ENCODE measurements around the gene GRB14.
"Not testable (repeated sequence)": the region's sequence is repeated elsewhere in the genome, so short reads cannot be mapped to it uniquely, and the experiment has no call there.

The GRB14 gene

DNA sequence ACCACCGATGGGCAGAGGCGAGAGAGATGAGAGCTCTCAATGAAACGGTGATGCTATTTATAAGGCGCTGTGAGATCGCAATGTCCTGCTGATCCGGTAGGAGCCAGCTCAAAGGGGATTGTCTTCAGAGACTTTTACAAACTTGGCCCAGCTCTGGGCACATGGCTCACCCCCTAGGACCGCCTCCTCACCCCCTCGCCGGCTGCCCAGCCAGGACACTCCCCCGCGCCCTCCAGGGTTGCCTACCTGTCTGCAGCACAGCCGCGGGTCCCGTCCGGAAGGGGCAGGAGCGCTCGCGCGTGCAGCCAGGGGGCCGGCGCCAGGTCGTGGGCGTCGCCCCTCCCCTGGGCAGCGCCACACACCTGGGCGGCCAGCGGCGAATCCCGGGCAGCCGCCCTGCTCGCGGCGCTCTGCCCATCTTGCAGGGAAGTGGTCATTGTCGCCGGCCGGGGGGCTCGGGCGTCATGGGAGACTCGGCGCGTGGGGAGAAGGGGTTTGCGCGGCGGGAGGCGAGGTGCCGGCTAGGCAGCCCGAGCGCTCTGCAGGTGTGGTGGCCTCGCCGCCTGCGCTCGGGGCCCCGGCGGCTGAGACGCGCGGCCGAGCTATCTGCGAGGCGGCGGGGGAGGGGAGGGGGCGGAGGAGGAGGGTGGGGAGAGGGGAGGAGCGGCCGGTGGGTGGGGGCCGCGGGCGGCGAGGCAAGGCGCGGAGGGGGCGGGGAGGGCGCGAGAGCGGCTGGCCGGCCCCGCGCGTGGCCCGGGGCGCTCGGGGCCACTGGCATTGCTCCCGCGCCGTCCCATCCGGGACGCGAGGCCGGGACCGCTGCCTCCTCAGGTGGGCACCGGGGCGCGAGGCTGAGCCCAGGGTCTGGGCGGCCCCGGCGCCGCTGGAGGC is at the start of gene GRB14:
TSS of gene GRB14 (minus strand) at position 610 of the 891 bp plus-strand sequence. CDS start at position 437, 173 bp downstream.
- no peak for DNase-seq (ENCODE audit: low read depth)

DNA sequence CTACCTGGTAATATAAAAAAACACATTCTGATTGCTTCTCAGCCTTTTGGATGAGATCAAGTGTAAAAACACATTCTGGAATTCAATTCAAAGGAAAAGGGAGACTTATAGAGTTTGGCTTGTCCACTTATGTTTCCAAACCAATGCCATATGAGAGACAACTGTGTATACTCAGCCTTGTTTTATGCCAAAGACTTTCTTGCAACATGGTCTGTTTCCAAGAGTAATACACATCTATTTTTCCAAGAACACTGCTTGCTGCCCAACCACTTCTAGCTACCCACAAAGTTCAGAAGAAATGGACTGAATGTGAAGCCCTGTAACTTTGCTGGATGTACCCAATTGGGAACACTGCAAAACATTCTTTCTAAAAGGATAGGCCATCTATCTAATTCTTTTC is 48.0 kb upstream of the GRB14 start:
- DNase-seq (ENCODE audit: low read depth): no peak

DNA sequence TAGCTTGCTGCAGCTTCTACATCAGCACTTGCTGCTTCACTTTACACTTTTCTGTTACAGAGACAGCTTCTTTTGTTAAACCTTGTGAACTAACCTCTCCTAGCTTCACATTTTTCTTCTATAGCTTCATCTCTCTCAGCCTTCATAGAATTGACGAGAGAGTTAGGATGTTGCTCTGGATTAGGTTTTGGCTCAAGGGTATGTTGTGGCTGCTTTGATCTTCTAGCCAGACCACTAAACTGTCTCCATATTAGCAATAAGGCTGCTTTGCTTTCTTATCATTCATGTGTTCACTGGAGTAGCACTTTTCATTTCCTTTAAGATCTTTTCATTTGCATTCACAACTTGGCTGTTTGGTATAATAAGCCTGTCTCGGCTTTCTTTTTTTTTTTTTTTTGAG is 46.3 kb upstream of the GRB14 start:
- no peak for DNase-seq (ENCODE audit: low read depth)

DNA sequence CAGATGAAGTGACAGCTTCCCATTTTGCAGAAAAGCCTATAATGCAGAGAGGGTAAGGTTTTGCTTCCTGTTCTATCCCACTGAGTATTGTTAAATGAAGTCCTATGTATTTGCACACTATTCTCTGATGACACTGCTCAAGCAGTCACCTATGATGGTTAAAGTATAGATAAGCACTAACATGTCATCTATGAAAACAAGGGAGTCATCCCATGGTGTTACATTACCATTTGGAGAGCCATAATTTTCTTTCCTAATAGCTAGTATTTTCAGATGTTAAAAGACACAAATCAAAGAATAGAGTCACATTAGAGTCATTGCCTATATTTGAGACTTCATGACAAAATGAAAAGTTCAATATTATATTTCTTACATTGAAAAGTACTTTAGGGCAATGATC is 42.8 kb upstream of the GRB14 start:
- DNase-seq (ENCODE audit: low read depth): no peak

DNA sequence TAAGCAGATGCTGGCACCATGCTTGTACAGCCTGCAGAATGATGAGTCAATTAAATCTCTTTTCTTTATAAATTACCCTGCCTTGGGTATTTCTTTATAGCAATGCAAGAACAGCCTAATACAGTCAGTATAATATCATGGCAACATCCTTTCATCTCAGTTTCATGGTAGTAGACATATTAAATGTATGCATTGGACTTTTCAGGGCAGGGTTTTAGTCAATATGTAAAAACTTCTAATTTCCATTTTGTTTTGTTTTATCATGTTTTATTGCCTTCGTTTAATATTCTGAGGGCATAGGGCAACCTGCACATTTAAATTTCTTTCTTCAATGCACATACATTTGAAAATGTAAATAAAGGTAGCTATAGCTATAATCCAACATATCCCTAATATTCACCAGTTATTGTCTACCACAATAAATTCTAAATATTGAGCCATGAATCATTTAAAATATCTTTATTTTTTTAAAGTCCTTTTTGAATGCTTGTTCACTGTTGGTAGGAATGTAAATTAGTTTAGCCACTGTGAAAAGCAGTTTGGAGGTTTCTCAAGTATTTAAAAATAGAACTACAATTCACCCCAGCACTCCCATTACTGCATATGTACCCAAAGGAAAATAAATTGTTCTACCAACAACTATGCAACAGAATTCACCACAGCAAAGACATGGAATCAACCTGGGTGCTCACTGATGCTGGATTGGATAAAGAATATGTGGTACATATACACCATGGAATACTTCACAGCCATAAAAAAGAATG is 41.8 kb upstream of the GRB14 start:
- no peak for DNase-seq (ENCODE audit: low read depth)

DNA sequence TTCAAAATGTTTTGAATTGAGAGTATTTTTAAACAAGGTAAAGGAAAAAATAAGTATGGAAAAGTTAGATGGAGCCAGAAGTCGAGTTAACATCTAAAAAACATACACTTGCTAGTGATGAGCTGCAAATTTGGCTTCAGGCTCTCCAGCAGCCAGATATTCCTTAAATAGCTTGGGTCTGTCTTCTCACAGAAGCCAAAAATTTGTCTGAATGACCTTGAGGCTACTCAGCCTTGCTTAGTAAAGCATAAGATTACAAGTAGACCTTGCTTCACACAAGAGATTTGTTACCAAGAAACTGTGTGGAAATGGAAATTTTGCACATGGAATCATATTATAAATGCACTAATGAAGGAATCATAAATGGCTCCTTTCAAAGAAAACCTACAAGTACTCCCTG is 40.8 kb upstream of the GRB14 start:
- no peak for DNase-seq (ENCODE audit: low read depth)

DNA sequence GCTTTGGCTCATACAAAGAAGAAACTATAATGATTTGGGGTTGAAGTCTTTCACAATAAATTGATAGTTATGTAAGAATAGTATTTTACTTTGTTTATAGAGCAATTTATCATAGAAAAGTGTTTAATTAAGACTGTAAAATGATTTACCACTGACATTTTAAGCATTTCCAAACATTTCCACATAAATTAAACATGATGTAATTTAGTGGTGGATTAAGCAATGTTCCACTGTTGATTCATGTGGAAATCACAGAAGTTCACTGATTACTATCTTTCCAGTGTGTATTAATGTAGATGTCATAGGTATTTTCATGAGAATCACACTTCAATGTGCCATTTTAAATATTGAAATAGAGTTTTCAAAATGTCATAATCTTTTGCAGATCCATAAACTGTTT is 40.1 kb upstream of the GRB14 start:
- DNase-seq (ENCODE audit: low read depth): no peak

DNA sequence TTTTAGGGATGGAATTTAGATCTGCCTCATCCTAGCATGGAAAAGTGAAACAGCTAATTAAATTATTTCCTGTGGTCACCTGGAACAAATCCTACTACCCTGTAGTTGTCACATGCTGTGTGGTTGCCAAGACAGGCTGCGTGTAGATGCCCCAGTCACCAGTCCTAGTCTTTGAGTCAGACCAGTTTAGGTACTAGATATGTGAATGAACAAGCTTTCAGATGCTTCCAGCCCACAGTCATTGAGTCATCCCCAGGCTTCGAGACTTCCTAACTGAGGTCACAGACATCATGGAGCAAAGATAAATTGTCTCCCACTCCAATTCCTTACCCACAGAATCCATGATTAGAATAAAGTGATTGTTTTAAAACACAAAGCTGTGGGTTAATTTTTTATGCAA is 35.8 kb upstream of the GRB14 start:
- no peak for DNase-seq (ENCODE audit: low read depth)

DNA sequence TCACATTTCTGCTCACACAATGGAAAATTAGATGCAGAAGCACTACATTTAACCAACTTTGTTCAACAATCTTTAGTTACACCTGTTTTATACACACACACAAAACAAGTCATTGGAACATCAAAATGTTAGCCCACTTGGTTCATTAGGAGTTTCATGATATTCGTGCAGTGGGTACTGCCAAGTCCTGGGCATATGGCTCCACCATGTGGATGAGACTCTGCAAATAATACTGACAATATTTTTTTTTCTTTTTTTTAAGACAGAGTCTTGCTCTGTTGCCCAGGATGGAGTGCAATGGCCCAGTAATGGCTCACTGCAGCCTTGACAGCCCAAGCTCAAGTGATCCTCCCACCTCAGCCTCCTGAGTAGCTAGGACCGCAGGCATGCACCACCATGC is 34.5 kb upstream of the GRB14 start:
- DNase-seq (ENCODE audit: low read depth): no peak

DNA sequence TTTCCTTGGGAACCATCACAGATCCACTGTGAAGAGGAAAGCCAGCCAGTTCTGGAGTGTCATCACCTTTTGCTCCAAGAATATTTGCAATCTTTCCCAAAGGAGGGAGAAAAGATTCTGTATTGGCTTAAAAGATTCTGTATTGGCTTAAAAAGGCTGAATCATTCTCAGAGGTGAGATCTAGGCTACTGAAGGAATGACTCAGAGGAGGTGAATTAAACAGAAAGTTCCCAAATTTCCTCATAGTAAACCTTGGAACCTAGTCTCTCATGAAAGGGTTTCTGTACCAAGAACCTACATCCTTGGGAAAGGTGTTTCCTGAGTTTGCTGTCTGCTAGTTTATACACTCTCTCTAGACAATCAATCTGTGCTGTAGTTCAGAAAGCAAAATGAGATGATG is 34.1 kb upstream of the GRB14 start:
- no peak for DNase-seq (ENCODE audit: low read depth)

DNA sequence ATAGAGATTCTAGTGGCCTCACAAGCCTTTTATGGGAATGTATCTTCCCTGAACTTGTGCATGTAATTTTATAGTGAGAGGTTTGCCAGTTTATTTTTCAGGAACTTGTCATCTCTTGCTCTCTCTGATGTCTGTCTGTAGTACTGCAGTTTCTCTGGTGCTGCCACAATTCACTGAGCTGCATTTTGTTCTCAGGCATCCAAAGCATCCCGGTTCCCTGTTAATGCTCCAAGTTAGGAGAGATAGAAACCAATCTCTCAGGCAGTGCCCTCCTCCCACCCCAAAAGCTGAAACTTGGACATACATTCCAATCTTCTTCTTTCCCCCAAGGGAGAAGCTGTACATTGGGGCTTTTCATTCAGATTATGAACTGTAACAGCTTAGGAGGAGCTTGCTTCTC is 30.1 kb upstream of the GRB14 start:
- DNase-seq (ENCODE audit: low read depth): no peak

DNA sequence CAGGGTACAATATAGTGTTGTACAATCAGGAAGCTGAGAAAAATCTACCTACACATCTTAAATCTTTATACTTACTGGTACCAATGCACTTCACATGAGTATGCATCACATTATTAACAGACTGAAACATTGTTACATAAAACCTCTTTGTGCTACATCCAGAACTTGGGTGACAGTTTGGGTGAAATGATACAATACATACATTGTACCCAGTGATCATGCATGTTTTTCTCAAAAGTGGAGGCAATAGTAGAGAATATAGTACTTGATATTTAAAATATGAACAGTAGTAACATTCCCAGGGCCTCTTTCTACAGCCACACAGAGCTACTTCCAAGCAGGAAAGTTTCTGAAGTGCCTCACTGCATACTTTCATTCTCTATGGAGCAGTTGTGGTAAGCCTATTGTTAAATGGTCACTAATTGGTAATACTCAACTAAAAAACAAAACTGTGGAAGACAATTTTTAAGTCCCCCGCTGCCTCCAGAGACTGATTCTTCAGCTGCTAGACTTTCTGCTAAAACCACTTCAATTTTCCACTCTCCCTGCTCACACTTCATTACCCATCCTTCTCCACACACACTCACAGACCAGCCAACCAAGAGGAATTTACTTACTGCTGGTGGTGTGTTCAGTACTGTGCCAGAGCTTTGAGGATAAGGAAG is 22.9 kb upstream of the GRB14 start:
- DNase-seq (ENCODE audit: low read depth): no peak

DNA sequence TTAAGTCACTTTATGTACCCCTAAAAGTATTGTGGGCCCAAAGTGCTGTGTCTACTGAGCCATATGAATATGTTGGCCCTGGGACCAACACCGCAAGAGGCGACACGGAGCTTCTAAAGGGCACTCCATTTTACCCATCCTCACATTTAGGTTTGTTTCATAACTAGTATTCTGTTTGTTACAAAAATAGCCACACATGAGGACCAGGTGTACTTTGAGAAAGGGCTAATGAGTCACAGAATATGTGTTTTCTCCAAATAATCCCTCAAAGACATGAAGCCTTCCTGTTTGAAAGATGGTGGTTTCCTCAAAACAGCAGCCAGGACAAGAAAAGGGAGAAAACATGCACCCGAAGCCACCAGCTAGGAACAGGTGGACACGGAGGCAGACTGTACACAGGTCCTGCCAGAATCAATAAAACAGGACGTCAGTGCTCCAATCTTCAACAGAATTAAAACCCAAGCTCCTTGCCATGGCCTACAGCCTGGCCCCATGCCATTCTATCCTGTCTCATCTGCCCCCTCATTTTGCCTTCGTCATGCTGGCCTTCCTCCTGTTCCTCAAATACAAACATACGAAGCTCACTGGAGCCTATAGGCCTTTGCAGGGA is 21.8 kb upstream of the GRB14 start:
- no peak for DNase-seq (ENCODE audit: low read depth)

DNA sequence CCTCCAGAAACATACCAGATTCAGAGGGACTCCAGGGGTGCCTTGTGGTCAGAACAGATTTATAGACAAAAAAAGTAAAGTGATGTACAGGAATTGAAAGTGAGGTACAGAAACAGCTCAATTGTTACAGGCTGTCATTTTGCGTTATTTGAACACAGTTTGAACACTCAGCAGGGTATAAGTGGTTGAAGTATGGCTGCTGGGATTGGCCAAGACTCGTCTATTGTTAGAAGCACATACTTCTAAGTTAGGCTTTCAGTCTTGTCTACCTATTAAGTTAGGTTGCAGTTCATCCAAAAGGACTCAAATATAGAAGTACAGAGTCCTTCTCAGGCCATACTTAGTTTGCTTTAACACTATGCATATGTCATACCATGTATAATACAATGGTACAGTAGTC is 21.0 kb upstream of the GRB14 start:
- no peak for DNase-seq (ENCODE audit: low read depth)

DNA sequence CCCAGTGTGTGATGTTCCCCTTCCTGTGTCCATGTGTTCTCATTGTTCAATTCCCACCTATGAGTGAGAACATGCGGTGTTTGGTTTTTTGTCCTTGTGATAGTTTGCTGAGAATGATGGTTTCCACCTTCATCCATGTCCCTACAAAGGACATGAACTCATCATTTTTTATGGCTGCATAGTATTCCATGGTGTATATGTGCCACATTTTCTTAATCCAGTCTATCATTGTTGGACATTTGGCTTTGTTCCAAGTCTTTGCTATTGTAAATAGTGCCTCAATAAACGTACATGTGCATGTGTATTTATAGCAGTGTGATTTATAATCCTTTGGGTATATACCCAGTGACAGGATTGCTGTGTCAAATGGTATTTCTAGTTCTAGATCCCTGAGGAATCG is 7.0 kb upstream of the GRB14 start:
- not testable (repeated sequence) for DNase-seq (ENCODE audit: low read depth)

DNA sequence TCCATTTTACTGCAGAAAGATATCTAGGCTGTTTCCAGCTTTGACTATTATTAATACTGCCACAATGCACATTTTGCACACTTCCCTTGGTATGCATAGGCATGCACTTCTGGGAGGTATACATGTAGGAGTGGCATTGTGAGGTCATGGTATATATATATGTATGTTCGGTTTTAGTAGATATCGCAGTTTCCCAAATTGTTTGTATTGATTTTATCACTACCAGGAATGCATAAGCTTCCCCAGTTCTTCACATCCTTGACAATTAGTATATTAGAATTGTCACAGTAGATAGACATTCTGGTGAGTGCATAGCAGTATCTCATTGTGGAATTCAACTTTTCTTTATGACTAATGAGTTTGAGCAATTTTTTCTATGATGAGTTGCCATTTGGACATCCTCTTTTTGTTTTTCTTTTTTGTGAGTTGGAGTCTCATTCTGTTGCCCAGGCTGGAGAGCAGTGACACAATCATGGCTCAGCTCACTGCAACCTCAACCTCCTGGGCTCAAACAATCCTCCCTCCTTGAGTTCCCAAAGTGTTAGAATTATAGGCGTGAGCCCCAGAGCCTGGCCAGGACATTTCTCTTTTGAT is 4.2 kb upstream of the GRB14 start:
- no peak for DNase-seq (ENCODE audit: low read depth)

DNA sequence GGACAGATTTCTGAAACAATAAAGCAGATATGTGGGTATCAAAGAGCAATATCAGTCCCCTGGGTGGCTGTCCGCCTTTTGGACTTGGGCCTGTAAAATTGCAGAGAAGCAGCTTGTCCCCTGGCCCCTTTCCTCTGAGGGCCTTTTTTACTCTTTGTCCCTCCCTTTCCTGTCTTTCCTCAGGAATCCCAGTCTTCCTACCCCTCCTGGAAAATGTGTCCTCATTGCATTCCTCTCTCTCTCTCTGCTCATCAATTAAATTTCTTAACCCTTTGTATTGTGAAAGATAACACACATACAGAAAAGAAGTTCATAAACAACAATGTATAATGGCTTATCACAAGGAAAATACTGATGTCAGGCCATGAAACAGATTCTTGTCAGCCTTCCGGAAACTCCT is 3.0 kb upstream of the GRB14 start:
- no peak for DNase-seq (ENCODE audit: low read depth)

DNA sequence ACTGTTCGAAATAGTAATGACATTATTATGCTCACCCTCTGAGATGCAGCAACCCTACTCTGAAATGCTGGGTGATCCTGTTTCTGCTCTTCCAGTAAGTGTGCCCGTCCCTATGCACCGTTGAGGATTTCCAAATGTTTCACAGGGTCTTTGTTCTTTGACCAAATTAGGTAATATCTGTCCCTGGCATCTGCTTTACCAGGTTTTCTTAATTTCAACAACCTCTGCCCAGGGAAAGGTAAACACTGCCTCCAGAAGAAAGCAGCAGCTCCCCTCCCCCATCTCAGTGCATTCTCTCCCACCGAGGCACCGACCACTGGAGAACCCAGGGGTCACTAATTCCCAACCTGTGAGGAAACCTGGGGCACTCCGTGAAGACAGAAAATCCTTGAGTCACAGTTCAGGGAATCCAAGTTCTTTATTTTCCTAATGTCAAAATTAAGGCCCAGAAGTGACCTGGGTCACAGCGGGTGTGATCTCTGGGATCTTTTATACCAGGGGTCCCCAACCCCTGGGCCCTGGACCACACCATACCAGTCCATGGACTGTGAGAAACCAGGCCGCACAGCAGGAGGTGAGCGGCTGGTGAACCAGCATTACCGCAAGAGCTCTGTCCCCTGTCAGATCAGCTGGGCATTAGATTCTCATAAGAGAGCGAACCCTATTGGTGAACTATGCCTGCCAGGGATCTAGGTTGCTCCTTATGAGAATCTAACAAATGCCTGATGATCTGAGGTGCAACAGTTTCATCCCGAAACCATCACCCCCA is 1.2 kb upstream of the GRB14 start:
- no peak for DNase-seq (ENCODE audit: low read depth)

DNA sequence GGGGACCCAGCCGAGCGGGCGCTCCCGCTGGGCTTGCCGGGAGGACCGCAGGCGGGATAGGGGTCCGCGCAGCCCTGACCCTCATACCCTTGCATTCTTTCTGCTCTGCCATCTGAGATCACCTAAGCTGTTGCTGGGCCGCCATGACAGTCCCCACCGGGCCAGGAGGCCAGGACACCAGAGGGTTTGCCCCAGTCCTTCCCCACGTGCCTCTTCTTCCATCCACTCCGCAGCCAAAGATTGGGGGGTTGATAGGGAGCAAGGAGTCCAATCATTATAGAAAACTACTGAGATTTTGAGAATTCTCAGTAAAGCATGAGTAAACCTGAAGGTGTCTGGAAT is 453 bp upstream of the GRB14 start:
- DNase-seq (ENCODE audit: low read depth): no peak

DNA sequence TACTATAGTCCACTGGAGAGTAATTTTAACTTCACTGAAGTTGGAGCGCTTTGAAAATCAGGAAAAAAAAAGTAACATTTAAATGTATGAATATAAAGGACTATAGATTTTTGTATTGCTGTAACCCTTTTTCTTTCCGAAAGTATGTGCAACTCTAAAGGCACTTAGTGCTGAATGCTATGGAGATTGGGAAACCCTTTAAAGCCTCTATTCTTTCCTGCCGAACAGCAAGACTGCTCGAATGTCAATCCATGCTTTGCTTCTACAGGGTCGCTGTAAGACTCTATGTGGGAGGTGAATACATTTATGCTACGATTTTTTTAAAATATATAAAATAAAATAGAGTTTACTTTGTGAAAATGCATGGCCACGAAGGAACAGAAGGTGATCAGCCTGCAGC is 825 bp downstream of the GRB14 start:
- no peak for DNase-seq (ENCODE audit: low read depth)

DNA sequence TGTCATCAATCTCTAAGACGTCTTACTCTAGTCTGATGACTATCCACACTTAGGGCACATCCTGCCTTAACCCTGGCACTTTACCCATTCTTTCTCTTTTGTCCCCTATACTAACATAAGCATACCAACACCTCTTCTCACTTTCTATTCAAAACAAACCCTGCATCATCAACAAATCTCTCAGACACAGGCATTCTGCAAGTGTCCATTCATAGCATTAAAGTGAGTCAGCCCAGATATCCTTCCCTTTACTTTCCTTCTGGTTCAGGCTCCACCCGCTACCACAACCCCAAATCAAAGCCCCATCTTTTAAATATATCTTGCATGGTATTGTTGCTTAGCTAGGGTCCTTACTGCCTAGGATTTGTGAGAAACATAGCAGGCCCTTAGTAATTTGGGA is 3.8 kb downstream of the GRB14 start:
- no peak for DNase-seq (ENCODE audit: low read depth)
